ENCODE results near the gene MAST2.

The MAST2 gene

GRCh38 chr1:45934947-45935346, 131.5 kb downstream of the MAST2 start:
- no peak overlapping the region for H2AK5ac ChIP-seq (ENCODE audit: low read length)
- H3K79me2 ChIP-seq (ENCODE audit: control insufficient read depth, insufficient read depth, low read length, poor library complexity), result no peaks in the 10 kb centered on the region
- H2BK12ac ChIP-seq (ENCODE audit: low read length), result no peak overlapping the region
- no peaks in the 10 kb centered on the region for H3K79me1 ChIP-seq (ENCODE audit: low read length)
- H3K27me3 ChIP-seq (ENCODE audit: insufficient read depth, low read length), result no peaks in the 10 kb centered on the region
- no peak overlapping the region for H3K23ac ChIP-seq (ENCODE audit: low read length)
- no CpG with 5 or more reads among the region's 3 CpGs for WGBS (ENCODE audit: extremely low coverage, insufficient coverage, insufficient read length)
- no peak for DNase-seq
- no peaks in the 10 kb centered on the region for H3K9me3 ChIP-seq (ENCODE audit: insufficient read depth, low read depth, low read length)
- H4K12ac ChIP-seq (ENCODE audit: low read depth, low read length), result no peak overlapping the region
- H4K8ac ChIP-seq (ENCODE audit: low read depth, low read length), result no peak overlapping the region
- no peaks in the 10 kb centered on the region for H3K36me3 ChIP-seq (ENCODE audit: control insufficient read depth in 1 of 2, insufficient read depth in 2 of 2, low read length in 2 of 2)
- no peak overlapping the region for H2BK120ac ChIP-seq (ENCODE audit: insufficient read depth, low read length, poor library complexity)
- no peak overlapping the region for H3K27ac ChIP-seq (ENCODE audit: low read depth, low read length)
- H2BK5ac ChIP-seq (ENCODE audit: low read depth, low read length, poor library complexity), result no peak overlapping the region
- no peak overlapping the region for H3K4me2 ChIP-seq (ENCODE audit: low read length)
- H3K4me1 ChIP-seq (ENCODE audit: control insufficient read depth in 1 of 2, insufficient read depth in 2 of 2, low read length in 2 of 2), result no peaks in the 10 kb centered on the region
- H3K4ac ChIP-seq (ENCODE audit: low read depth, low read length), result no peak overlapping the region
- no peak overlapping the region for H2AFZ ChIP-seq (ENCODE audit: insufficient read depth, low read length, poor library complexity)
- H3K9ac ChIP-seq (ENCODE audit: low read length), result no peak overlapping the region
- H3K18ac ChIP-seq (ENCODE audit: low read length), result no peak overlapping the region
- H3K4me3 ChIP-seq (ENCODE audit: low read depth, low read length), result no peak overlapping the region
- H4K91ac ChIP-seq (ENCODE audit: low read depth, low read length), result no peak overlapping the region
- no peak overlapping the region for H3K14ac ChIP-seq (ENCODE audit: low read length)

GRCh38 chr1:45938029-45938428, 134.6 kb downstream of the MAST2 start:
- no peak for DNase-seq

GRCh38 chr1:45942411-45942810, 139.0 kb downstream of the MAST2 start:
- H2BK120ac ChIP-seq (ENCODE audit: insufficient read depth, low read length, poor library complexity), result no peak overlapping the region
- no peaks in the 10 kb centered on the region for H3K27me3 ChIP-seq (ENCODE audit: insufficient read depth, low read length)
- H3K4me3 ChIP-seq (ENCODE audit: low read depth, low read length), result no peak overlapping the region
- no peak overlapping the region for H4K12ac ChIP-seq (ENCODE audit: low read depth, low read length)
- WGBS (ENCODE audit: extremely low coverage, insufficient coverage, insufficient read length), result no CpG with 5 or more reads among the region's 1 CpG
- no peak overlapping the region for H3K18ac ChIP-seq (ENCODE audit: low read length)
- no peak overlapping the region for H3K4ac ChIP-seq (ENCODE audit: low read depth, low read length)
- H3K14ac ChIP-seq (ENCODE audit: low read length), result no peak overlapping the region
- H2BK12ac ChIP-seq (ENCODE audit: low read length), result no peak overlapping the region
- H3K4me1 ChIP-seq (ENCODE audit: control insufficient read depth in 1 of 2, insufficient read depth in 2 of 2, low read length in 2 of 2), result no peaks in the 10 kb centered on the region
- no peak overlapping the region for H4K91ac ChIP-seq (ENCODE audit: low read depth, low read length)
- no peaks in the 10 kb centered on the region for H3K36me3 ChIP-seq (ENCODE audit: control insufficient read depth in 1 of 2, insufficient read depth in 2 of 2, low read length in 2 of 2)
- no peak overlapping the region for H4K8ac ChIP-seq (ENCODE audit: low read depth, low read length)
- H3K23ac ChIP-seq (ENCODE audit: low read length), result no peak overlapping the region
- H3K79me2 ChIP-seq (ENCODE audit: control insufficient read depth, insufficient read depth, low read length, poor library complexity), result no peaks in the 10 kb centered on the region
- H2BK5ac ChIP-seq (ENCODE audit: low read depth, low read length, poor library complexity), result no peak overlapping the region
- no peaks in the 10 kb centered on the region for H3K9me3 ChIP-seq (ENCODE audit: insufficient read depth, low read depth, low read length)
- no peak overlapping the region for H3K9ac ChIP-seq (ENCODE audit: low read length)
- H3K4me2 ChIP-seq (ENCODE audit: low read length), result no peak overlapping the region
- no peaks in the 10 kb centered on the region for H3K79me1 ChIP-seq (ENCODE audit: low read length)
- no peak overlapping the region for H2AFZ ChIP-seq (ENCODE audit: insufficient read depth, low read length, poor library complexity)
- H2AK5ac ChIP-seq (ENCODE audit: low read length), result no peak overlapping the region
- H3K27ac ChIP-seq (ENCODE audit: low read depth, low read length), result no peak overlapping the region
- no peak for DNase-seq

More at GRCh38 chr1:45938029-45938428, 134.6 kb downstream of the MAST2 start:
- Histone ChIP-seq H3K23ac (ENCODE audit: low read length) (no peak overlapping the region), H3K4me1 (ENCODE audit: control insufficient read depth in 1 of 2, insufficient read depth in 2 of 2, low read length in 2 of 2) (no peaks in the 10 kb centered on the region), H2BK5ac (ENCODE audit: low read depth, low read length, poor library complexity) (no peak overlapping the region), H3K9ac (ENCODE audit: low read length) (no peak overlapping the region), H3K36me3 (ENCODE audit: control insufficient read depth in 1 of 2, insufficient read depth in 2 of 2, low read length in 2 of 2) (no peaks in the 10 kb centered on the region), H2BK12ac (ENCODE audit: low read length) (no peak overlapping the region), H2AFZ (ENCODE audit: insufficient read depth, low read length, poor library complexity) (no peak overlapping the region), H3K9me3 (ENCODE audit: insufficient read depth, low read depth, low read length) (no peaks in the 10 kb centered on the region), H3K27ac (ENCODE audit: low read depth, low read length) (no peak overlapping the region), H3K79me2 (ENCODE audit: control insufficient read depth, insufficient read depth, low read length, poor library complexity) (no peaks in the 10 kb centered on the region), H4K8ac (ENCODE audit: low read depth, low read length) (no peak overlapping the region), H3K79me1 (ENCODE audit: low read length) (no peaks in the 10 kb centered on the region), H3K4me2 (ENCODE audit: low read length) (no peak overlapping the region), H3K14ac (ENCODE audit: low read length) (no peak overlapping the region), H3K18ac (ENCODE audit: low read length) (no peak overlapping the region), H4K91ac (ENCODE audit: low read depth, low read length) (no peak overlapping the region), H3K4ac (ENCODE audit: low read depth, low read length) (no peak overlapping the region), H3K27me3 (ENCODE audit: insufficient read depth, low read length) (no peaks in the 10 kb centered on the region), H3K4me3 (ENCODE audit: low read depth, low read length) (no peak overlapping the region), H2AK5ac (ENCODE audit: low read length) (no peak overlapping the region), H4K12ac (ENCODE audit: low read depth, low read length) (no peak overlapping the region), H2BK120ac (ENCODE audit: insufficient read depth, low read length, poor library complexity) (no peak overlapping the region)

GRCh38 chr1:45943185-45943584, 139.8 kb downstream of the MAST2 start:
- Histone ChIP-seq H4K91ac (ENCODE audit: low read depth, low read length) (no peak overlapping the region), H2BK120ac (ENCODE audit: insufficient read depth, low read length, poor library complexity) (no peak overlapping the region), H4K12ac (ENCODE audit: low read depth, low read length) (no peak overlapping the region), H3K14ac (ENCODE audit: low read length) (no peak overlapping the region), H3K27ac (ENCODE audit: low read depth, low read length) (no peak overlapping the region), H3K18ac (ENCODE audit: low read length) (no peak overlapping the region), H2AFZ (ENCODE audit: insufficient read depth, low read length, poor library complexity) (no peak overlapping the region), H3K4me3 (ENCODE audit: low read depth, low read length) (no peak overlapping the region), H2BK12ac (ENCODE audit: low read length) (no peak overlapping the region), H3K4me2 (ENCODE audit: low read length) (no peak overlapping the region), H3K79me1 (ENCODE audit: low read length) (no peaks in the 10 kb centered on the region), H3K9ac (ENCODE audit: low read length) (no peak overlapping the region), H2BK5ac (ENCODE audit: low read depth, low read length, poor library complexity) (no peak overlapping the region), H3K36me3 (ENCODE audit: control insufficient read depth in 1 of 2, insufficient read depth in 2 of 2, low read length in 2 of 2) (no peaks in the 10 kb centered on the region), H3K9me3 (ENCODE audit: insufficient read depth, low read depth, low read length) (no peaks in the 10 kb centered on the region), H3K4ac (ENCODE audit: low read depth, low read length) (no peak overlapping the region), H3K27me3 (ENCODE audit: insufficient read depth, low read length) (no peaks in the 10 kb centered on the region), H2AK5ac (ENCODE audit: low read length) (no peak overlapping the region), H3K79me2 (ENCODE audit: control insufficient read depth, insufficient read depth, low read length, poor library complexity) (no peaks in the 10 kb centered on the region), H3K4me1 (ENCODE audit: control insufficient read depth in 1 of 2, insufficient read depth in 2 of 2, low read length in 2 of 2) (no peaks in the 10 kb centered on the region), H3K23ac (ENCODE audit: low read length) (no peak overlapping the region), H4K8ac (ENCODE audit: low read depth, low read length) (no peak overlapping the region)
- no peak for DNase-seq
- no CpG with 5 or more reads among the region's 1 CpG for WGBS (ENCODE audit: extremely low coverage, insufficient coverage, insufficient read length)
